NCI-H2171 (cell line): ENCODE data around the gene HTATIP2.
"Not testable (repeated sequence)": the region's sequence is repeated elsewhere in the genome, so short reads cannot be mapped to it uniquely, and the experiment has no call there.

Experiments used
- DNase-seq: peaks from one replicate; lab custom pipeline; 2025; lab: John Stamatoyannopoulos, UW

The HTATIP2 gene

DNA sequence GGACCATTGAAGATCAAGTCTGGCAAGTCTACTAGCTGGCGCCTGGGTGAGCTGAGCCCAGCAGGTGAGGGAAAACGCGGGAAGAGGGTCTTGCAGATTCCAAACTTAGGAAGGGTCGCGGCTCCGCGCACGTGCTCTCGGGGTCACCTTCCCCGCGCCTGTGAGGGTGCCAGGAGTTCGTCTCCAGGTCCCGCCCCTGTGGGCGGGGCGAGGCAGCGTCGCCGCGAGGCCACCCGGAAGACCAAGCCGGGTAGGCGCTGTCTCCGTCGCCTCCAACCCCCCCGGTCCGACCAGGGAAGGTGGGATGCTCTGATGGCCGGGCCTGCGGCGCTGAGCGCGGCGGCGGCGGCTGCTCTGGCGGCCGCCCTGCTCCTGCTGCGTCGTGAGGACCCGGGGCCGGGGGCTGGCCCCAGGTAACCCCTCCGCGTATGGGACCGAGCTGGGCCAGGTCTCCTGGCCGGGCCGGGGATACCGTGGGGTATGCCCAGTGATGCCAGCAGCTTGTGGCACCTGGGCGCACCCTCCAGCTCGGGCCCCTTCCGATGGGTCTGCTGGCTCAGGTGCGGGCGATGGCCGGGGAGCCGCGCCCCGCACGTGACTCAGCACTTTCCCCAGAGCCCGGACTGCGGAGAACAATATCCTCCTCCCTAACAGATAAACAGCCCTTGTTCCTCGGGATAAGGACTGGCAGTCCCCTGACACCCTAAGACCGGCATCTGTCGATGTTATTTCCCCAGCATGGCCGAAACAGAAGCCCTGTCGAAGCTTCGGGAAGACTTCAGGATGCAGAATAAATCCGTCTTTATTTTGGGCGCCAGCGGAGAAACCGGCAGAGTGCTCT, at the start of gene HTATIP2:
Gene HTATIP2, plus strand, starts transcription at position 215 of the 841 bp plus-strand sequence. Its CDS starts 524 bp downstream, at position 739.
- DNase-seq = peak; percentile 26

DNA sequence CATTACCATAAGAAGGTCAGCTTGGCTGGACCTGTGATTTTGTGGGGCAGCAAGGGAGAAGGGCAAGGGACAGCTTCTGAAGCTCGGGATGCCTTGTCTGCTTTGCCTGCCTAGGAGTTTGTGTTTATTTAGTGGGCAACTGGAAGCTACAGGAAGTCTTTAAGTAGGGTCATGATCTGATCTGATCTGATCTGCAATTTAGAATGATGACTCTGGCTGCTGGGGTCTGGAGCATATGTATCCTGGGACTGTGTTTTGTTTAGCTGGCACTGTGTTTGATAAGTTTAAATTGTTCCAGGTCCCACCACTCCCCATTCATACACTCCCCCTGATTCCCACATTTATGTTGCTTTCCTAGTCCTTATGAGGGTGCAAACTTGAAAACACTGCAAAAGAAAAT, 47.7 kb upstream of the HTATIP2 start:
- DNase-seq = no peak

DNA sequence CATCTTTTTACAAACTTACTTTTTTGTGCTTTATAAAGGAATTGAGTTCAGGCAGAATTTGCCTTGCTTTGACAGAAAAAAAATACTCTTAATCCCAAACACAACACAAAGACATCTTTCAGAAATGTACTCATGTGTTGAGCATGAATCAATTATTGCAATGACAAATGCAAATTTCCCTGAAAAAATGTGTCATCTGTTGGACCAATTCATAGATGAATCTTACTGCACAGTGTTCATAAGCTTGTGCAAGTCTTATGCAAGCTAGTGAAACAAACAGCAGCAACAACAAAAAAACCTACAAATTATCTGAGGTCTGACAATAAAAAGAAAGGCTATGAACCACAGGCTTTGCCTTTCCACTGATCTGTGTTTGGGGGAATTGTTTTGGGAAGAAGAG, 42.3 kb upstream of the HTATIP2 start:
- DNase-seq = no peak

DNA sequence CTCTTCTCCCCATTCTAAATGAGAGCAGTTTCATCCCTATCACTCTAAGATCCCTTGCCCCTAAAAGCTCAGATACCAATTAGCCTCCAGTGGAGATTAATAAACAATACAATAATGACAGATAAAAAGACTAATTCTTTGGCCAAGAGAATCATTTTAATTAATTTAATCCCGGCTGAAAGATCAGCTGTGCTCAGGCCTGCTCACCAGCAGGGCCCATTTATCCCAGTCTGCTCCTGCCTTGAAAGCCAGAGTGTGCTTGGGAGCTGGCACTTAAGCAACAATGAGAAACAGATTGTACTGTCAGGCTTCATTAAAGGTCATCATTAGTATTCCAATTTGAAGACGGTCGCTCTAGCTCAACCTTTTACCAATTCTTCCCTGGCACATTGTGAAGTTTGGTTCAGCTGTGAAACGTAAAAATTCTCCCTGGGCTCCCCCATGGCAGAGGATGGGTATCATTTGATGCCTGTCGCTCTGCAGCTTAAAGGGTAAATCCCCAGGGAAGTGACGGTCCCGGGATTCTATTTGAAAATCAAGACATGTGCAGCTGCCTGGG, 36.1 kb upstream of the HTATIP2 start:
- no peak for DNase-seq

DNA sequence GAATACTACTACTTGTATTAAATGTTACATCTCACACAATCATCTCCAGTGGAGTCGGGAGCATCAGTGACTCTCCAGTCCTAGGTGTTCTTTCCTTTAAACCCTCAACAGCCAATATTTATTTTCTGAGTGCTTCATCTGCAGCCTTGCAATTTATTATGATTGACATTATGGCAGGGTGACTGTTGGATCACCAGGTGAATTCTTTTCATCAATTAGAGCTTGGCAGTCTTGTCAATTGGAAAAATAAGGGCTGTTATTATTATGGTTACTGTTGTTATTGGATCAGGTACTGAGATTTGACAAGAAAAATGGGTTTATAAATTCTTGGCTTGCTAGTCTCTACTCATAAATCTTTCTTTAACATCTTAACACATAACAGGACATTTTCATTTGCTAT, 27.5 kb upstream of the HTATIP2 start:
- no peak for DNase-seq

DNA sequence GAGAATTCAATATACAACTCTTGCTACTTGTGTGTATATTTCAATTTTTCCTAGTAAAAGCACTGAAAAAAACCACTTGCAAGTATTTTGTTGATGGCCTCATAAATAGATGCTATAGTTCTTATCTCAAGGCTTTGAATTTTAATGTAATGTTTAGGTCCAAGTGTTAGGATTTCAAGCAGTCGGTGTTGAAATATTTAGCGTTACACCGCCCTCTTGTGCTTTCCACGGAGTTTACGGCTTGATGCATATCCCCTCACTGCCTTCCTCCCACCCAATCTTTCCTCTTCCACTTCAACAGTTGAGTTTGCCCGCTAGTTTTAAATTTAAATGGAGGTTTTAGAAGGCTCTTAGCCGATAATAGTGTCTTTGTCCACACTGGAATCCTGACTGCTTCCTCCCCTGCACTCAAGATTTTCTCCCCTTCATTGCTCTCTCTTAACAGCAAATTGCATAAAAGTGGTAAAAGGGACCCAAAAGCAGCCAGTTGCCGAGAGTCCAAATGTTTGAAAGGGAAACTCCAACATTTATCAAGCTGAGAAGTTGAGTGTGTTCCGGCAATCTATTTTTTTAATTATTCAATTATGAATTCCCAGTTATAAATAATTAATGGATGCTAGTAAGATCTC, 25.9 kb upstream of the HTATIP2 start:
- no peak for DNase-seq

DNA sequence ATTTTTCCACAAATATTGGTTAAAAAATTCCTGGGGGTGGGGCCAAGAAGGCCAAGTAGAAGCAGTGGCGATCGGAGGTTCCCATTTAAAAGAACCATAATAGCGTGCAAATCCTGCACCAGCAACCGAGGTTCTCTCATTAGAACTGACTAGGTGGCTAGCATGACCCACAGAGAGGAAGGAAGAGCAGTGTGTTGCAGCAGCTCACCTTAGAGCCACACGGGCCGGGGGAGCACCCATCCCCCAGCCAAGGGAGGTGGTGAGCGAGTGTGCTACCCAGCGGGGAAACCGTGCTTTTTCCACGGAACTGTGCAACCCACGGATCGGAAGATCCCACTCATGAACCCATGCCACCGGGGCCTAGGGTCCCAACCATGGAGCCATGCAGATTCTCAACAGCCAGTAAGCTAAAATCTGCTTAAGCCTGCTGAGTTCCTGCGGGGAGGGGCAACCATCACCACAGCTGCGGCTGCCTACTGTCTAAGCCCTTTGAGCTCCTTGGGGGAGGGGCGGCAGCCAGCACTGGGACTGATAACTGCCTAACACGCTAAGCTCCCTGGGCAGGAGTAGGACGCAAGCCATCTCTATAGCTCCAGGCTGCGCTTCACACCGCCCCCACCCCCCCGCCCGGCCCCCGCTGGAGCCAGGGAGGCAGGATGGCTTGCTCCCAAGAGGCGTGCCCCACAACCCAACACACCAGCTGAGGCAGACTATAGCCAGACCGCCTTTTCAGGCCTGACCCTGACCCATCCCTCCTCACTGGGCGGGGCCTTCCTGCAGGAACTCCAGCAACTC, 21.0 kb upstream of the HTATIP2 start:
- DNase-seq = no peak

DNA sequence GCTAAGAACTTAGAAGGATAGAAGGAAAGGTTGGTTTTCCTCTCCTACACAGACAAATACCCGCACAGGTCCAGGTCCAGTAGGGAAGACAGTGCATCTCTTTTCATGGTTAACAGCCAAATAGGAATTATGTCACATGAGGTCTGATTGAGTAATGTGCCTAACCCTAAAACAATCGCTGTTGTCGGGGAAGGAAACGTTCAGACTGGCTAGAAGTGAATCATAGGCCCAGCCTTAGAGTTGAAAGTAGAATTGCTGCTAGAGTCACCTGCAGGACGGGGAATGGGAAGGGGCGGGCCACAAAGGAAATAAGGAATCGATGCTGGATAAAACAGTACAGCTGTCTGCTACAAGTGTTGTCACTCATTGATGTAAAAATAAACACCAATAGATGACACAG, 12.4 kb upstream of the HTATIP2 start:
- DNase-seq = no peak

DNA sequence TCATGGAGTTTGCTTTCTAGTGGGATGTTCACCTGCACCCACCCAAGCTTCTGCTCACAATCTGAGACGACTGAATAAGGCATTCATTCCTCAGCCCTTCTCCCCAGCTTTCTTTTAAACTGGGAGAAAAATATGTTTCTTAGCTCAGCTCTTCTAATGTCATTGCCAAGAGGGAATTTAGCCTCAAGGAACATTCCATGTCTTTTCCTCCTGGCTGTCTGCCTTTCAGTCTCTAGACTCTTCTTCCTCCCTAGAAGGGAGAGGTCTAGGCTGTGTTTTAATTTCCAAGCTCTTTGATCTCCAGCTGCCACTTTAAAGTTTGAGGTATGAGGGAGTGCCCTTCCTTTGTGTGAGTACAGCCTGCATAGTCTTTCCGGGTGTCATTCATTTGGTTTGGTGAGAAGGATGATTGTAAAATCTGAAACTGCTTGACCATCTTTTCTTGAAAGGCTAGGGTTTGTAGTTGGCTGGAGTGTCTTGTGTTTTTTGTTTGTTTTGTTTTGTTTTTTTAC, 11.7 kb upstream of the HTATIP2 start:
- DNase-seq = no peak

DNA sequence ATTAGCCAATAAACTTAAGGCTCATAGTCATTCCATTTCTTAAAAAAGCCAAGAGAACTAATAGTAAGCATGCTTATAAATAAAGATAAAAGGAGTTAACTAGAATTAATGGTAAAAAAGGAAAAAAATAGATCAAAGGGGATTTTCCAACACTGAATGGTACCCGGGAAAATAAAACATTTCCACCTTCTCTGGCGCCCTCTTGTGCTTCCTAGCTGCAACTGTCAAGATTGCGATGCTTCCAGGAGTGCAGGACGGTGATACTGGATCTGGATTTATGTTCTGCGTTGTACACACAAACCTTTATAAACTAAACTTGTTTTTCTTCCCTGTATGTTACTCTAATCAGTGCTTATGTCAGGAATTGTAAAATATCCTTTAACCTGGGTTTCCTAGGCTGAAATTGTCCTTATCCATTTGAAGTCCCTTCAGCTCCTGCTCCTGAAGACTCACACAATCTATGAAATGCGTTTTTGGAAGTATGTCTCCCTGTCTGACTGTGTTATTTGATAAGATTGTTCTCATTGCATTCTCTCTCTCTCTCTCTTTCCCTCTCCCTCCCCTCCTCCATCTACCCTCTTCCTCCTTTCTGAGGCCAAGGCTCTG, 9.6 kb upstream of the HTATIP2 start:
- peak; percentile 10 for DNase-seq

DNA sequence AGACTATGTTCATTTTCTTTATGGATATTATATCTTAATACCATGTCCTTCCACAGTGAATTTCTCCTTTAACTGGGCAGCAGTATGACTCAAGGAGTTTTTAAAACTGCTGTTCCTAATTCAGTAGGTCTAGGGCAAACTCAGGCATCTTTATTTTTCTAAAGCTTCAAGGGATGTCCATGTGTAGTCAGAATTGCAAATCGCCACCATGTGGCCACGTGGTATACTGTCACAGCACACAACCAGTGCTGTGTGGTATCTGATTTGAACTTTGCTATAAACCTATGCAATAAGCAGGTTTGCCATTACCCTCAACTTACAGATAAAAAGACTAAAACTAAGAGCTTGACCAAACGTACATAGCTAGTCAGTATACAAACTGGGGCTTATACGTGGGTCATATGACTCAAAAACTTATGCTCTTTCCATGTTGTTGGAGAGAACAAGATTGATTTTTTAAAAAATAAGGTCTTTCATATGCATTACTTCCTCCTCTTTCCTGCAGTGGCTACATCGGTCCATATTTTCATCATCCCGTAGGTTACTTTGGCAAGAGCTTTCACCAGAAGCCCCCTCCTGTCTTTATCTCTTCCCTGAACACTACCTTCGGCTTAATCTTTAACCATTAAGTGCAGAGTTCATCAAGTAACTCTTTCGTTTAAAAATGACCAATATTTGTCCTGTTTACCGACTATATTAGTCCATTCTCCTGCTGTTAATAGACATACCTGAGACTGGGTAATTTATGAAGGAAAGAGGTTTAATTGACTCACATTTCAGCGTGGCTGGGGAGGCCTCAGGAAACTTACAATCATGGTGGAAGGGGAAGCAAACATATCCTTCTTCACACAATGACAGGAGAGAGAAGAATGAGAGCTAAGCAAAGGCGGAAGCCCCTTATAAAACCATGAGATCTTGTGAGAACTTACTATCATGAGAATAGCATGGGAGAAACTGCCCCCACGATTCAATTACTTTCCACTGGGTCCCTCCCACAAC, 8.0 kb upstream of the HTATIP2 start:
- no peak for DNase-seq

DNA sequence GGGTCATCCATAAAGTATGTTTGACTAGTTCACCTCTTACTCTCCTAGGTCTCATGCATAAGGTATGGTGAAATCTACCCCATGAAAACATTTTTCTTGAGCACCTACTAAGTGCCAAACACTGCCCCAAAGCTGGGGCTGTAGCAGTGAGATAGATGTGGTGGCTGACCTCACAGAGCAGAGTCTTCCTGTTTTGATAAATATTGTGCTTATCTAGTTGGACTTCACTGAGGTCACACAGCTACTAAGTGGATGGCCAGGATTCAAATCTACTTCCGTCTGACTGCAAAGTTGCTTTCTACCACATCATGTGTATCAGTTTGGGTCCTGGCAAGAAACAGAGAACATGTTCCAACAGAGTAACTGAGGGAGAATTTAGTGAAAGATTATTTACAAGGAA, 6.4 kb upstream of the HTATIP2 start:
- no peak for DNase-seq

DNA sequence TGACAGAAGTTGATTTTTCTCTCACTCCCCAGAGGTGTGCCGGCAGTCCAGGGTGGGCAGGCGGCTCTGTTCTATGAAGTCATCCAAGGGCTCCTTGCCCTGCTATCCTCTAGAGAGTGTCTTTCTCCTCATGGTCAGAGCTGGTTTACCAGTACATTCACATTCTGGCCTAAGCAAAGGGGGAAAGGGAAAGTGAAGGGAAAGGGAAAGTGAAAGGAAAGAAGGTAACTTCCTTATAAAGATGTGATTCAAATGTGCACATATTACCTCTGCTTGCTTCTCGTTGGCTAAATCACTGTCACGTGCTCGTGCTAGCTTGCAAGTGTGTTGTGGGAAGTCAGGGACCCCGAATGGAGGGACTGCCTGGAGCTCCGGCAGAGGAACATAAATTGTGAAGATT, 2.9 kb upstream of the HTATIP2 start:
- no peak for DNase-seq

DNA sequence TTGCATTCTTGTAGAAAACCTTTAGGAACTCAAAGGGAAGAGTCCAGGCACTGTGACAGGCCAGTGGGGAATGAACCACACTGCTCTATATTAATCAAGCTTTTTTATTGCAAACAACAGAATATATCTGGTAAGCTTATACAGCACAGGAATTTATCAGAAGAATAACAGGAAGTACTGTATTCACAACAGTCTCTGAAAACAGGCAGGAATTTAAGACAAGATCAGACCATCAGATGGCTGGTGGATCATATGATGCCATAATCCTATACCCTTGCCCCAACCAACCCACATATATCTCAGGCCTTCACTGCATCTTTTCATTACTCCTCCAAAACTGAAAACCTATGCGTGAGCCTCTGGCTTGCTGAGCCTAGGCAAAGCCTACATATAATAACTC, 1.0 kb upstream of the HTATIP2 start:
- DNase-seq = no peak

DNA sequence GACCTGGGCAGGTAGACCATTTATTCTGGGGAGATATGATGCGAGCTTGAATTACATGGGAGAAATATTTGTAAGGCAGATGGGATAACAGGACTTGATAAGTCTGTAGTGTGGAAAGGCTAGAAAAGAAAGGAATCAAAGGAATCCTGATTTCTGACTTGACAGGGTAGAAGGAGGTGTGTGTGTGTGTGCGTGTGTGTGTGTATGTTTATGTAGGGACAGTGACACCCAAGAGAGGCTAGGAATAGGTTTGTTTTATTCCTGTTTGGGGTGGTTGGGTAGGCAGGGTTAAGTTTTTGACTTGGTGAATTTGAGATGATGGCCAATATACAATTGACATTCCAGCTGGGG, 390 bp upstream of the HTATIP2 start:
- no peak for DNase-seq

DNA sequence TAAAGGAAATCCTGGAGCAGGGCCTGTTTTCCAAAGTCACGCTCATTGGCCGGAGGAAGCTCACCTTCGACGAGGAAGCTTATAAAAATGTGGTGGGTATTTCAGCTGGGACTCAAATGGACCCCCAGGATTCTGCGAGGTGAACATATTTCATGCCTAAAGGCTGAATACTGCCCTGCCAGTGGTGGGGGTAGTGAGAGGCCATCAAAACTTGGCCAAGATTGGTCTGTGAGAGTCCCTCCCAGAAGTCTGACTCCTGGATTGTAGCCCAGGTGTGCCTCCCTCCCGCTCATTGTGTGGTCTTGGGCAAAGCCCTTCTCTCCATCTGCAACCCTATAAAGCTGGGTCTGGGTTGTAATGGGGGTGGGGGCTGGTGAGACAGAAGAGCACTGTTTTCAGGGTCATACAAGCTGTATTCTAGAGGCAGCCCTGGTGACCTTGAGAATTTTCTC, 853 bp downstream of the HTATIP2 start:
- no peak for DNase-seq

DNA sequence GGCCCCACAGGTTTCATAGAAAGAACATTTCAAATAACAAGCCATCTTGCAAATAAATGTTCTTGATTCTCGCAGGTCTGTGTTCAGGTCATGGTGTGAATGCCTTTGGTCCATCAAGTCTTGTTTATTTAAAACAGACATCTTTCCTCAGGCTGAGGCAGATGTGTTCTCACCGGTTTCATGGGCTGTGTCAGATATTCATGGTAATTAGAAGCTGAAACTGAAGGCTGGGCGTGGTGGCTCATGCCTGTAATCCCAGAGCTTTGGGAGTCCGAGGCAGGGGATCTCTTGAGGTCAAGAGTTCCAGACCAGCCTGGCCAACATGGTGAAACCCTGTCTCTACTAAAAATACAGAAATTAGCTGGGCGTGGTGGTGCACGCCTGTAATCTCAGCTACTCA, 2.0 kb downstream of the HTATIP2 start:
- not testable (repeated sequence) for DNase-seq

DNA sequence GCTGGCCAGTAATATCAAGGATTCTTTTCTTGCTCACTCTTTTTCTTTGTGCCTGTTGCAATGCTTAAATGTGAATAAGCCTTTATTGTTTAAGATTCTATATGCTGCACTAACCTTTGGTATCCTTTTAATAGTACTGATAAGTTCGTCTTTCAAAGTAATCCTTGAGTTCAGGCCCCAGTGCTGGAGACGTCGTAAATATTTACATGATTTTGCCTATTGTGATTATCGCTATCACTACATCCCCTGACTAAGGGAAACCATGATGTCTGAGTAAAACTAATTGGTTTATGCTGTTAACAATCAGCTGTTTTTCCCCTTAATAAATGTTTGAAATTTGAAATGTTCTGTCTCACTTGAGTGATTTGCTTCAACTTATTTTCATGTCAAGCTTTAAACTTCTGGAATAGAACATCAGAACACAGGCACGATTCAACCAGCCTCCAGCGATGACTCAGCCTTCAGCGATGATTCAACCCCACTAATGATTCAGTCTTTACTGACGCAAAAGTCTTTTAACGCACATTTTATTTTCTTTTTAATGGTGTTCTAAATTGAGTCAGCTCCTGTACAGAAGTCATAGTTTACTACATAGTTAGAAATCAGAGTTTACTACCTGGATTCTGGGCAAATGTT, 3.9 kb downstream of the HTATIP2 start:
- DNase-seq = no peak

DNA sequence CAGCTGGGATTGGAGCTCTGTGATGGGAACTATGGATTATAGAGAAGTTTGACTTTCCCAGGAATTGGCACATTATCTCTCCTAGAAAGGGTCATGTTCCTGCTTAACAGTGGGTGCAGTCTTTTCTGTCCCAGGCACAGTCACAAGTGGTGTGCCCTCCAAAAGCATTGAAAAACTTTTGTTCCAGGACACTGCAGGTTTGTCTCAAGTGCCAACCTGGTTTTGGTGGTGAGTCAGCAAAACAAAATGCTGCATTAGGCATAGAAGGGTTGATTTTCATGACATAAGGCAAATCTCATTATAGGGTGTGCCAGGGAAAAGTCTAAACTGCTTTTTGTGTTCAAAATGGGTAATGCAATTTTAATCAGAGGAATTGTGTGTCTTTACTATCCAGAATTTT, 4.9 kb downstream of the HTATIP2 start:
- DNase-seq = no peak

DNA sequence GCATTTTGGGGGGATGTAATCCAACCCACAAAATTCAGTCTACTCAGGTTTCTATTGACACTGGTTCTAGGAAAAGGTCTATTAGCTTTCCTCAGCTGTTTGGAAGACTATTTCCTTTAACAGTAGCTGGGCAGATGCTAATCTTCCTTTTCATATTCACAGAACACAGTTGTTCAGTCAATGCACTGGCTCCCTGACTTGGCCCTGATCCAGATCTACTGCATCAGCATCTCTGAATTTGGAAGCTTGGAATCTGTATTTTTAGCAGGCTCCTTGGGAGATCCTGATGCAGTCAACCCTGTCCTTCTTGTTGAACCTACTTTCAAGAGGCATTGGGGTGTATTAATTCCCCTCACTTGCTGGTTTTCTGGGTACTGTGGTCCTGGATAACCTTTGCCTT, 6.3 kb downstream of the HTATIP2 start:
- no peak for DNase-seq
